ENCODE data around the gene ANXA7. TPM values are rescaled to one million over a fixed set of nuclear protein-coding genes. Genes with fewer than 3 reads are reported as not detected.

ANXA7 gene
- total and polyA plus RNA-seq, 8 donors: 21.6 to 59.5 (median 45.4) TPM

GRCh38 chr10:73366381-73367298 lies 47.2 kb downstream of the ANXA7 start:
- no peaks in the 10 kb centered on the region for H3K9me3 ChIP-seq
- intact Hi-C loops (cut with DNase I): no loop called here
- no peak for ATAC-seq
- H3K4me1 ChIP-seq: no peaks in the 10 kb centered on the region
- 94% methylated on average over 6 of the region's 6 CpGs for WGBS, 2 donors
- H3K27ac ChIP-seq: no peak overlapping the region
- H3K27me3 ChIP-seq: no peaks in the 10 kb centered on the region
- FAIRE-seq: no peak
- peaks cover 0 to 27% (median 0%) of the 10 kb centered on the region in 3 donors for H3K36me3 ChIP-seq
- TF ChIP-seq, protein P1, sequence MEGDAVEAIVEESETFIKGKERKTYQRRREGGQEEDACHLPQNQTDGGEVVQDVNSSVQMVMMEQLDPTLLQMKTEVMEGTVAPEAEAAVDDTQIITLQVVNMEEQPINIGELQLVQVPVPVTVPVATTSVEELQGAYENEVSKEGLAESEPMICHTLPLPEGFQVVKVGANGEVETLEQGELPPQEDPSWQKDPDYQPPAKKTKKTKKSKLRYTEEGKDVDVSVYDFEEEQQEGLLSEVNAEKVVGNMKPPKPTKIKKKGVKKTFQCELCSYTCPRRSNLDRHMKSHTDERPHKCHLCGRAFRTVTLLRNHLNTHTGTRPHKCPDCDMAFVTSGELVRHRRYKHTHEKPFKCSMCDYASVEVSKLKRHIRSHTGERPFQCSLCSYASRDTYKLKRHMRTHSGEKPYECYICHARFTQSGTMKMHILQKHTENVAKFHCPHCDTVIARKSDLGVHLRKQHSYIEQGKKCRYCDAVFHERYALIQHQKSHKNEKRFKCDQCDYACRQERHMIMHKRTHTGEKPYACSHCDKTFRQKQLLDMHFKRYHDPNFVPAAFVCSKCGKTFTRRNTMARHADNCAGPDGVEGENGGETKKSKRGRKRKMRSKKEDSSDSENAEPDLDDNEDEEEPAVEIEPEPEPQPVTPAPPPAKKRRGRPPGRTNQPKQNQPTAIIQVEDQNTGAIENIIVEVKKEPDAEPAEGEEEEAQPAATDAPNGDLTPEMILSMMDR (IDR thresholded peaks at IDR 0.05): no peak
- H3K4me3 ChIP-seq: no peak overlapping the region
- no peak for DNase-seq

DNA sequence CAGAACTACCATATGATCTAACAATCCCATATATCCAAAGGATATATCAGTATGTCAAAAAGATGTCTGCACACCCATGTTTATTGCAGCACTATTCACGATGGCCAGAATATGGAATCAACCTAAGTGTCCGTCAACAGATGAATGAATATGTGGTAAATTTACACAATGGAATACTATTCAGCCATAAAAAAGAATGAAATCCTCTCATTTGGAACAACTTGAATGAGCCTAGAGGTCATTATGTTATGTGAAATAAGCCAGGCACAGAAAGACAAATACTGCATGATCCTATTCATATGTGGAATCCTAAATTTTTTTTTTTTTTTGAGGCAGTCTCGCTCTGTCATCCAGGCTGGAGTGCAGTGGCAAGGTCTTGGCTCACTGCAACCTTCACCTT lies 48.9 kb downstream of the ANXA7 start:
- ATAC-seq: no peak
- Histone ChIP-seq H3K4me3 (no peak overlapping the region), H3K36me3 (peaks cover 0 to 25% (median 0%) of the 10 kb centered on the region in 3 donors), H3K4me1 (no peaks in the 10 kb centered on the region), H3K27ac (no peak overlapping the region), H3K27me3 (no peaks in the 10 kb centered on the region), H3K9me3 (no peaks in the 10 kb centered on the region)
- TF ChIP-seq, protein P1 (IDR thresholded peaks at IDR 0.05): no peak
- intact Hi-C loops (cut with DNase I): no loop called here
- no peak for DNase-seq
- WGBS, 2 donors: 97 to 98% methylated on average over 3 of the region's 3 CpGs
- no peak for FAIRE-seq

GRCh38 chr10:73359492-73359891 lies 54.4 kb downstream of the ANXA7 start:
- Histone ChIP-seq H3K36me3 (no peaks in the 10 kb centered on the region), H3K27me3 (no peaks in the 10 kb centered on the region), H3K27ac (no peak overlapping the region), H3K4me1 (peaks cover 0 to 4% (median 3%) of the 10 kb centered on the region in 3 donors), H3K4me3 (peak overlapping the region in 1 of 4 donors; percentile 69), H3K9me3 (no peaks in the 10 kb centered on the region)
- FAIRE-seq (no peak), ATAC-seq (no peak), DNase-seq (no peak)
- intact Hi-C loops (cut with DNase I): no loop called here
- TF ChIP-seq, protein P1 (IDR thresholded peaks at IDR 0.05): no peak
- 72 to 76% methylated on average over 8 of the region's 8 CpGs for WGBS, 2 donors

DNA sequence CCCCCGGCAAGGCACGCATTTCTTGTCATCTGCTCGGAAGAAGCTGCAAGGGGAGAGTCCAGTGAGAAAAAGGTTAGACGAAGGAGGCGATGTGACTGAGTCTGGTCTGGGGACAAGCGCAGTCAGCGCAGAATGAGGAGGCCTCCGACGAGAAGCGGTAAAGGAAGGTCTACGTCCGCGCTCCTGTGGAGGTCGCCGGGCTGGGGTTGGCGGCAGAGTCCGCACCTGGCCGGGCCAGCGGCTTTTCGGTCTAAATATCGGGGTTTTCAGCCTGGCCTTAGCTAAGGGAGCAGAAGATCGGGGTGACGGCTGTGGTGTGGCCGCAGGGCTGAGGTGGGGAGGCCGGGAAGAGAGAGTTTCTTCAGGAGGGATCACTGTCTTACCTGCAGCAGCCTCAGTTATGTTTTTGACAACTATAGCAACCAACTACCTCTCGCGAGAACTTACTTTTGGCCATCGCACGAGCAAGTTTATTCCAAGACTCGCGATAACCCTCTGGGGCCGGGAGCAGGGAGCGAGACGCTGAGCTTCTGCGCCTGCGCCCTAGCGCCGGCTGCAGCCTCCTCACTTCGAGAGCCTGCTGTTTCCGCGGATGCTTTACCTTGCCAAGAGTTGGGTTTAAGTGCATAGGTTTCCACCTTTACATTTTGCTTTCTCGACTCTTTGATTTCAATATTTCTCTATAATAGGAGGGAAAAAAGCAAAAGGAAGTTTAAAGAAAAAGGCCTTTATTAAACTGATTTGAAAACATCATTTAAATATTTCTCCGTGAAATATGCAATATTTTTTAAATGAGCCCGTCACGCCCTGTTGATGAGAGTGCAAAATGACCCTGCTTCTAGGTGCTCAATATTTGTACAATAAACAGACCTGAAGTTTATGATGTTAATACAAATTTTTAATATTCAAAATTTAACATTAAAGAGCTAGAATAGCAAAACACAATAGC lies 55.3 kb downstream of the ANXA7 start, which contains the start of gene CFAP70:
Gene CFAP70, minus strand, starts transcription at position 534 of the 949 bp plus-strand sequence. CDS start 4,068 bp downstream, outside the sequence.
- peak within 1 kb of the TSS; percentile 30 to 75 (median 66) for H3K27ac ChIP-seq
- 0 to 1% methylated on average over 45 of the region's 45 CpGs for WGBS, 2 donors
- H3K36me3 ChIP-seq: no peaks in the 10 kb centered on the region
- TF ChIP-seq, protein P1 (IDR thresholded peaks at IDR 0.05): no peak
- peaks cover 0 to 4% (median 3%) of the 10 kb centered on the region in 3 donors for H3K4me1 ChIP-seq
- peak within 1 kb of the TSS; percentile 69 to 76 (median 74) for H3K4me3 ChIP-seq
- ATAC-seq (peak; percentile 98 to 99 (median 98)), FAIRE-seq (peak; percentile 90), DNase-seq (peak; percentile 93 to 98 (median 94))
- intact Hi-C loops (cut with DNase I): no loop called here
- no peaks in the 10 kb centered on the region for H3K27me3 ChIP-seq
- H3K9me3 ChIP-seq: no peaks in the 10 kb centered on the region

Measured in pancreas (tissue), 10 donors.